ENCODE results near the gene RPL34.

DNA sequence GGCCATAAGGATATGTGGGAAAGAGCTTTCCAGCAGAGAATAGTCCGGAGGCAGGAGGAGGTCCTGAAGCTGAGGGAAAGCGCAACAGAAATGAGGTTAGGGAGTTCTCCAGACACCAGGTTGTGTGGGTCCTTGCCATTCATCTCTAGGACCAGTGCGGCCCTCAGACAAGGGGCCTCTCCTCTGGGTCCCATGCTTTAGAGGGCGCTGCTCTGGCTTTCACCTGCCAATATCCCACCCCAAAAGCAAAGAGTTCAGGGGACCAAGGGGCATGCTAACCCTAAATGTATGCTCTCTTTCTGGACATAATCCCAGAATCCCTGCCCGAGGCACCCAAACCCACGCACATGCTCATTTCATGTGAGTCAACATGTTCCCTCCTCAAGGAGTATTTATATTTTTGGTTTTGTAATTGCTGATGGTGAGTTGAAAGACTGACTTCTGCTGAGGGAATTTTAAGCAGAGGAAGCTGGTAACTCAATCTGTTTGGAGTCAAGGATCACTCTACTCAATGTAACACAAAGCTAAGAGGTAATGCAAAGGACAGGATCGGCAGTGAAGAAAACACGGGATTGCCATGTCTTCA lies 14.8 kb downstream of the RPL34 start:
- TF ChIP-seq, protein P1, sequence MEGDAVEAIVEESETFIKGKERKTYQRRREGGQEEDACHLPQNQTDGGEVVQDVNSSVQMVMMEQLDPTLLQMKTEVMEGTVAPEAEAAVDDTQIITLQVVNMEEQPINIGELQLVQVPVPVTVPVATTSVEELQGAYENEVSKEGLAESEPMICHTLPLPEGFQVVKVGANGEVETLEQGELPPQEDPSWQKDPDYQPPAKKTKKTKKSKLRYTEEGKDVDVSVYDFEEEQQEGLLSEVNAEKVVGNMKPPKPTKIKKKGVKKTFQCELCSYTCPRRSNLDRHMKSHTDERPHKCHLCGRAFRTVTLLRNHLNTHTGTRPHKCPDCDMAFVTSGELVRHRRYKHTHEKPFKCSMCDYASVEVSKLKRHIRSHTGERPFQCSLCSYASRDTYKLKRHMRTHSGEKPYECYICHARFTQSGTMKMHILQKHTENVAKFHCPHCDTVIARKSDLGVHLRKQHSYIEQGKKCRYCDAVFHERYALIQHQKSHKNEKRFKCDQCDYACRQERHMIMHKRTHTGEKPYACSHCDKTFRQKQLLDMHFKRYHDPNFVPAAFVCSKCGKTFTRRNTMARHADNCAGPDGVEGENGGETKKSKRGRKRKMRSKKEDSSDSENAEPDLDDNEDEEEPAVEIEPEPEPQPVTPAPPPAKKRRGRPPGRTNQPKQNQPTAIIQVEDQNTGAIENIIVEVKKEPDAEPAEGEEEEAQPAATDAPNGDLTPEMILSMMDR (IDR thresholded peaks at IDR 0.05; ENCODE audit: low read depth, low read length) = no peak
- TF ChIP-seq, protein P2, sequence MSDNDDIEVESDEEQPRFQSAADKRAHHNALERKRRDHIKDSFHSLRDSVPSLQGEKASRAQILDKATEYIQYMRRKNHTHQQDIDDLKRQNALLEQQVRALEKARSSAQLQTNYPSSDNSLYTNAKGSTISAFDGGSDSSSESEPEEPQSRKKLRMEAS (IDR thresholded peaks at IDR 0.05; ENCODE audit: low read depth, low read length) = no peak
- TF ChIP-seq POLR2A (IDR thresholded peaks at IDR 0.05; ENCODE audit: extremely low read depth, insufficient read length) (no peak), MYC (IDR thresholded peaks at IDR 0.05; ENCODE audit: low read depth, low read length) (no peak)
